ENCODE data around the gene PITX3. TPM values are rescaled to one million over a fixed set of nuclear protein-coding genes. Genes with fewer than 3 reads are reported as not detected.

Gene PITX3
- total RNA-seq, 1 experiment from 2014 or later = 0.81 TPM

DNA sequence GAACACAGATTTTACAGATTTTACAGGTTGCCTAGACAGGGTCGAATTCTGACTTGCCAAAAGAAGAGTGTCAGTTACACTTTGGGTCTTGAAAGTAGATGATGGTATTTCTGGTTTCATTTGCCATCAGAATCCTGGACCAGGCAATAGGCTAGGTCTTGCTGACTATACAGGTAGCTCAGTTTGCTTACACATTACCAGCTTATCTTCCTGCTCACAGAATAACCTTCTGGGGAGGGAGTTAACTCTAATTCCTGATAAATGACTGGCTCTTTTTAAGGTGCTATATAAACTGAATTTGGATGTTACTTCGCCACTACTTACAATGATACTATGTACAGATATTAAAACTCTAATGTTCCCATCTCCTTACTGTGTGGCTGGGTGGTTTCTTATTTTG is 43.8 kb upstream of the PITX3 start:
- ATAC-seq (no peak), DNase-seq (ENCODE audit: low spot score) (no peak)
- Mint-ChIP-seq H3K36me3 (no peaks in the 10 kb centered on the region), H3K27me3 (ENCODE audit: low read depth) (no peaks in the 10 kb centered on the region), H3K27ac (no peak overlapping the region), H3K9me3 (no peaks in the 10 kb centered on the region), H3K4me1 (no peaks in the 10 kb centered on the region), H3K4me3 (no peak overlapping the region)
- CTCF ChIA-PET = interaction anchor here (0.9 kb wide), 1 partner anchor 299 kb away, joined by 3 read pairs; no protein-coding TSS in a partner anchor
- POLR2A ChIA-PET = no interaction called here
- TF ChIP-seq SOX15 (CRISPR knock-in tag; IDR thresholded peaks at IDR 0.05) = no peak
- TF ChIP-seq CREM (CRISPR knock-in tag; IDR thresholded peaks at IDR 0.05) = no peak
- TF ChIP-seq, protein P1, sequence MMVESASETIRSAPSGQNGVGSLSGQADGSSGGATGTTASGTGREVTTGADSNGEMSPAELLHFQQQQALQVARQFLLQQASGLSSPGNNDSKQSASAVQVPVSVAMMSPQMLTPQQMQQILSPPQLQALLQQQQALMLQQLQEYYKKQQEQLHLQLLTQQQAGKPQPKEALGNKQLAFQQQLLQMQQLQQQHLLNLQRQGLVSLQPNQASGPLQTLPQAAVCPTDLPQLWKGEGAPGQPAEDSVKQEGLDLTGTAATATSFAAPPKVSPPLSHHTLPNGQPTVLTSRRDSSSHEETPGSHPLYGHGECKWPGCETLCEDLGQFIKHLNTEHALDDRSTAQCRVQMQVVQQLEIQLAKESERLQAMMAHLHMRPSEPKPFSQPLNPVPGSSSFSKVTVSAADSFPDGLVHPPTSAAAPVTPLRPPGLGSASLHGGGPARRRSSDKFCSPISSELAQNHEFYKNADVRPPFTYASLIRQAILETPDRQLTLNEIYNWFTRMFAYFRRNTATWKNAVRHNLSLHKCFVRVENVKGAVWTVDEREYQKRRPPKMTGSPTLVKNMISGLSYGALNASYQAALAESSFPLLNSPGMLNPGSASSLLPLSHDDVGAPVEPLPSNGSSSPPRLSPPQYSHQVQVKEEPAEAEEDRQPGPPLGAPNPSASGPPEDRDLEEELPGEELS (CRISPR knock-in tag; IDR thresholded peaks at IDR 0.05) = no peak
- no peak for TF ChIP-seq CBFB (CRISPR knock-in tag; IDR thresholded peaks at IDR 0.05; ENCODE audit: low read depth)
- TF ChIP-seq, protein P2, sequence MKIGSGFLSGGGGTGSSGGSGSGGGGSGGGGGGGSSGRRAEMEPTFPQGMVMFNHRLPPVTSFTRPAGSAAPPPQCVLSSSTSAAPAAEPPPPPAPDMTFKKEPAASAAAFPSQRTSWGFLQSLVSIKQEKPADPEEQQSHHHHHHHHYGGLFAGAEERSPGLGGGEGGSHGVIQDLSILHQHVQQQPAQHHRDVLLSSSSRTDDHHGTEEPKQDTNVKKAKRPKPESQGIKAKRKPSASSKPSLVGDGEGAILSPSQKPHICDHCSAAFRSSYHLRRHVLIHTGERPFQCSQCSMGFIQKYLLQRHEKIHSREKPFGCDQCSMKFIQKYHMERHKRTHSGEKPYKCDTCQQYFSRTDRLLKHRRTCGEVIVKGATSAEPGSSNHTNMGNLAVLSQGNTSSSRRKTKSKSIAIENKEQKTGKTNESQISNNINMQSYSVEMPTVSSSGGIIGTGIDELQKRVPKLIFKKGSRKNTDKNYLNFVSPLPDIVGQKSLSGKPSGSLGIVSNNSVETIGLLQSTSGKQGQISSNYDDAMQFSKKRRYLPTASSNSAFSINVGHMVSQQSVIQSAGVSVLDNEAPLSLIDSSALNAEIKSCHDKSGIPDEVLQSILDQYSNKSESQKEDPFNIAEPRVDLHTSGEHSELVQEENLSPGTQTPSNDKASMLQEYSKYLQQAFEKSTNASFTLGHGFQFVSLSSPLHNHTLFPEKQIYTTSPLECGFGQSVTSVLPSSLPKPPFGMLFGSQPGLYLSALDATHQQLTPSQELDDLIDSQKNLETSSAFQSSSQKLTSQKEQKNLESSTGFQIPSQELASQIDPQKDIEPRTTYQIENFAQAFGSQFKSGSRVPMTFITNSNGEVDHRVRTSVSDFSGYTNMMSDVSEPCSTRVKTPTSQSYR (CRISPR knock-in tag; IDR thresholded peaks at IDR 0.05) = no peak
- TF ChIP-seq, protein P3, sequence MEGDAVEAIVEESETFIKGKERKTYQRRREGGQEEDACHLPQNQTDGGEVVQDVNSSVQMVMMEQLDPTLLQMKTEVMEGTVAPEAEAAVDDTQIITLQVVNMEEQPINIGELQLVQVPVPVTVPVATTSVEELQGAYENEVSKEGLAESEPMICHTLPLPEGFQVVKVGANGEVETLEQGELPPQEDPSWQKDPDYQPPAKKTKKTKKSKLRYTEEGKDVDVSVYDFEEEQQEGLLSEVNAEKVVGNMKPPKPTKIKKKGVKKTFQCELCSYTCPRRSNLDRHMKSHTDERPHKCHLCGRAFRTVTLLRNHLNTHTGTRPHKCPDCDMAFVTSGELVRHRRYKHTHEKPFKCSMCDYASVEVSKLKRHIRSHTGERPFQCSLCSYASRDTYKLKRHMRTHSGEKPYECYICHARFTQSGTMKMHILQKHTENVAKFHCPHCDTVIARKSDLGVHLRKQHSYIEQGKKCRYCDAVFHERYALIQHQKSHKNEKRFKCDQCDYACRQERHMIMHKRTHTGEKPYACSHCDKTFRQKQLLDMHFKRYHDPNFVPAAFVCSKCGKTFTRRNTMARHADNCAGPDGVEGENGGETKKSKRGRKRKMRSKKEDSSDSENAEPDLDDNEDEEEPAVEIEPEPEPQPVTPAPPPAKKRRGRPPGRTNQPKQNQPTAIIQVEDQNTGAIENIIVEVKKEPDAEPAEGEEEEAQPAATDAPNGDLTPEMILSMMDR (IDR thresholded peaks at IDR 0.05) = no peak
- no peak for TF ChIP-seq RELA (CRISPR knock-in tag; IDR thresholded peaks at IDR 0.05; ENCODE audit: borderline replicate concordance)
- TF ChIP-seq ELF4 (CRISPR knock-in tag; IDR thresholded peaks at IDR 0.05; ENCODE audit: low read depth) = no peak
- TF ChIP-seq, protein P4, sequence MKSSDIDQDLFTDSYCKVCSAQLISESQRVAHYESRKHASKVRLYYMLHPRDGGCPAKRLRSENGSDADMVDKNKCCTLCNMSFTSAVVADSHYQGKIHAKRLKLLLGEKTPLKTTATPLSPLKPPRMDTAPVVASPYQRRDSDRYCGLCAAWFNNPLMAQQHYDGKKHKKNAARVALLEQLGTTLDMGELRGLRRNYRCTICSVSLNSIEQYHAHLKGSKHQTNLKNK (CRISPR knock-in tag; IDR thresholded peaks at IDR 0.05) = no peak
- TF ChIP-seq, protein P5, sequence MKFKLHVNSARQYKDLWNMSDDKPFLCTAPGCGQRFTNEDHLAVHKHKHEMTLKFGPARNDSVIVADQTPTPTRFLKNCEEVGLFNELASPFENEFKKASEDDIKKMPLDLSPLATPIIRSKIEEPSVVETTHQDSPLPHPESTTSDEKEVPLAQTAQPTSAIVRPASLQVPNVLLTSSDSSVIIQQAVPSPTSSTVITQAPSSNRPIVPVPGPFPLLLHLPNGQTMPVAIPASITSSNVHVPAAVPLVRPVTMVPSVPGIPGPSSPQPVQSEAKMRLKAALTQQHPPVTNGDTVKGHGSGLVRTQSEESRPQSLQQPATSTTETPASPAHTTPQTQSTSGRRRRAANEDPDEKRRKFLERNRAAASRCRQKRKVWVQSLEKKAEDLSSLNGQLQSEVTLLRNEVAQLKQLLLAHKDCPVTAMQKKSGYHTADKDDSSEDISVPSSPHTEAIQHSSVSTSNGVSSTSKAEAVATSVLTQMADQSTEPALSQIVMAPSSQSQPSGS (CRISPR knock-in tag; IDR thresholded peaks at IDR 0.05; ENCODE audit: borderline replicate concordance, low read depth) = no peak

DNA sequence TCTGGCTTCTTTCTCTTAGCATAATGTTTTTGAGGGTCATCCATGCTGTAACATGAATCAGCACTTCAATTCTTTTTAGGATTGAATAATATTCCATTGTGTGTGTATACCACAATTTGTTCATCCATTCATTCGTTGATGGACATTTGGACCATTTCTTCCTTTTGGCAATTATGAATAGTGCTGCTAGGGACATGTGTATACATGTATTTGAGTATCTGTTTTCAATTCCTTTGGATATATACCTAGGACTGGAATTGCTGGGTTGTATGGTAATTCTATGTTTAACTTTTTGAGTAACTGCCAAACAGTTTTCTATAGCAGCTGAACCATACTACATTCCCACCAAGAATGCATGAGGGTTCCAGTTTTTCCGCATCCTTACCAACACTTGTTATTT is 43.2 kb upstream of the PITX3 start:
- ChIA-PET POLR2A (no interaction called here), CTCF (interaction anchor here (0.9 to 1.5 kb wide), 2 partner anchors 53 to 299 kb away, joined by 3 to 8 read pairs; no protein-coding TSS in a partner anchor)
- no peaks in the 10 kb centered on the region for H3K36me3 Mint-ChIP-seq
- no peaks in the 10 kb centered on the region for H3K4me1 Mint-ChIP-seq
- DNase-seq (ENCODE audit: low spot score) = no peak
- H3K4me3 Mint-ChIP-seq = no peak overlapping the region
- H3K27me3 Mint-ChIP-seq (ENCODE audit: low read depth) = no peaks in the 10 kb centered on the region
- H3K27ac Mint-ChIP-seq = no peak overlapping the region
- H3K9me3 Mint-ChIP-seq = no peaks in the 10 kb centered on the region
- ATAC-seq = no peak
- TF ChIP-seq JUN (CRISPR knock-in tag; IDR thresholded peaks at IDR 0.05) (no peak), TP53 (CRISPR knock-in tag; IDR thresholded peaks at IDR 0.05) (no peak), SOX15 (CRISPR knock-in tag; IDR thresholded peaks at IDR 0.05) (no peak), CBFB (CRISPR knock-in tag; IDR thresholded peaks at IDR 0.05; ENCODE audit: low read depth) (no peak), ZBTB21 (CRISPR knock-in tag; IDR thresholded peaks at IDR 0.05; ENCODE audit: borderline replicate concordance) (no peak), NR2C2 (CRISPR knock-in tag; IDR thresholded peaks at IDR 0.05) (no peak), CREB1 (CRISPR knock-in tag; IDR thresholded peaks at IDR 0.05) (no peak)
- TF ChIP-seq, protein P6, sequence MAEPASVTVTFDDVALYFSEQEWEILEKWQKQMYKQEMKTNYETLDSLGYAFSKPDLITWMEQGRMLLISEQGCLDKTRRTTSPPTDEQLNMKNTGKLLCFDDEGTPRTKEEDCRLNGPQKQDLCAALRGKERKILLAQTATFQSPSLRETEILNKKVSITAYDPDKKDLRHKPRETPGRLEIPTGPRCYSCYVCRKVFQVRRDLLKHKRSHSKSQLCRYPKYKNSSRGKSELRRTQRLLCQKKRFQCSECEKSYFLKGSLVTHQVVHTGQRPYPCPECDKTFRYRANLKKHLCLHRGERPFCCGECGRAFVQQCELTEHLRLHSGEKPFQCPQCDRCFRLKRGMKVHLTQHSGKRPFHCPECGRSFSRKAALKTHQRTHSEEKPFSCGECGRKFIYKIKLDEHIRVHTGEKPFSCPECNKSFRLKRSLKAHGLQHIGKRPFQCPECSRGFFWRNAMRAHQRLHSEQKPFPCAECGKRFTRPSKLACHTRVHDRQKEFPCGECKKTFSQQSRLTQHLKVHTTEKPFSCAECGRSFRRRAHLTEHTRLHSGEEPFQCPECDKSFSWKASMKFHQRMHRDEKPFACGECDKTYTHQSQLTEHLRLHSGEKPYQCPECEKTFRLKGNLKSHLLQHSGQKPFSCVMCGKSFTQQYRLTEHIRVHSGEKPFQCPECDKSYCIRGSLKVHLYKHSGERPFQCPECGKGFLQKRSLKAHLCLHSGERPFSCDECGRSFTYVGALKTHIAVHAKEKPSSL (CRISPR knock-in tag; conservative IDR thresholded peaks at IDR 0.05) = no peak
- TF ChIP-seq, protein P2 (CRISPR knock-in tag; IDR thresholded peaks at IDR 0.05) = no peak
- TF ChIP-seq, protein P7, sequence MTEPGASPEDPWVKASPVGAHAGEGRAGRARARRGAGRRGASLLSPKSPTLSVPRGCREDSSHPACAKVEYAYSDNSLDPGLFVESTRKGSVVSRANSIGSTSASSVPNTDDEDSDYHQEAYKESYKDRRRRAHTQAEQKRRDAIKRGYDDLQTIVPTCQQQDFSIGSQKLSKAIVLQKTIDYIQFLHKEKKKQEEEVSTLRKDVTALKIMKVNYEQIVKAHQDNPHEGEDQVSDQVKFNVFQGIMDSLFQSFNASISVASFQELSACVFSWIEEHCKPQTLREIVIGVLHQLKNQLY (CRISPR knock-in tag; IDR thresholded peaks at IDR 0.05) = no peak
